NOMO-1 treated with DMSO at 0.1 percent for 48 hours (cell line): Measurements from ENCODE around the gene ATP1A4.

Experiments
- DNase-seq: peaks from one replicate; lab custom pipeline; 2025; ENCODE audit not compliant: unreplicated experiment; lab: John Stamatoyannopoulos, UW

ATP1A4 gene

DNA sequence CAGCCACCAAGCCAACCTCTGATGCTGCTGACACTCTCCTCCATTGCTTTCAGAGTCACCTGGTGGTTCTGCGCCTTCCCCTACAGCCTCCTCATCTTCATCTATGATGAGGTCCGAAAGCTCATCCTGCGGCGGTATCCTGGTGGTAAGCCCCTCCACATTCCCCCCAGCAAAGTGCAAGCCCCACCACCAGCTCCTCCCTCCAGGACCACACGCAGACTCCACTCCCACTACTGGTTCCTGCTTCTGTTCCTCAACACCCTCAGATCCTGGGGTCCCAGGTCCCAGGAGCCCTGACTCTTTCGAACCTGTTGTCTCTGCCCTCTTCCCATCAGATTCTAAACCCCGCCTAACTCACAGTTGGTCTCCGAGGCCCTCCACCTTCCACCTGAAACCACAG is 11.6 kb upstream of the ATP1A4 start:
- no peak for DNase-seq

- DNase-seq, result peak; percentile 94
These were observed 7.7 kb upstream of the ATP1A4 start for GRCh38 chr1:160143695-160144094.

GRCh38 chr1:160144921-160145320 is 6.5 kb upstream of the ATP1A4 start:
- DNase-seq, result no peak

DNA sequence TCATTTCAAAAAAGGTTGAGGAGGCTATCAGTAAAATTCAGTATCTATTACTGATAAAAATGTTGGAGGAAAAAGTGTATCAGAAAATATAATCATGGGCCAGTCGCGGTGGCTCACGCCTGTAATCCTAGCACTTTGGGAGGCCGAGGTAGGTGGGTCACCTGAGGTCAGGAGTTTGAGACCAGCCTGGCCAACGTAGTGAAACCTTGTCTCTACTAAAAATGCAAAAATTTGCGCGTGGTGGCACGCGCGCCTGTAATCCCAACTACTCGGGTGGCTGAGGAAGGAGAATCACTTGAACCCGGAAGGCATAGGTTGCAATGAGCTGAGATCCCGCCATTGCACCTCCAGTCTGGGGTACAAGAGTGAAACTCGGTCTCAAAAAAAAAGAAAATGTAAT is 5.3 kb upstream of the ATP1A4 start:
- no peak for DNase-seq

DNA sequence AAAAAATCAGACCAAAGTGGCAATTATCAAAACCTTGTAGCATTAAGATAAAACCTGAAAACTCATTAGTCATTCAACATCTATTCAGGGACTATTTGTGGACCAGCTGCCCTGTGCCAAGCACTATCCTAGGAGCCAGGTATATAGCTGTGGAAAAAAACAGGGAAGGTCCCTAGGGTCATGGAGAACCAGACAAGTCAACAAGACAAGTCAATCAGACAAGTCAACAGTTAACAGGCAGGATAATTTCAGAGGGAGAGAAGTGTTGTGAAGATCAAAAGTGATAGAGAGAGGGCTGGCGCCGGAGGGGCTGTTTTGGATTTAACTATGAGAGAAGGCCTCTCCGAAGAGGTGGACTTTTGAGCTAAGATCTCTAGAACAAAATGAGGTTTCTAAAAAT is 3.3 kb upstream of the ATP1A4 start:
- DNase-seq, result no peak

DNA sequence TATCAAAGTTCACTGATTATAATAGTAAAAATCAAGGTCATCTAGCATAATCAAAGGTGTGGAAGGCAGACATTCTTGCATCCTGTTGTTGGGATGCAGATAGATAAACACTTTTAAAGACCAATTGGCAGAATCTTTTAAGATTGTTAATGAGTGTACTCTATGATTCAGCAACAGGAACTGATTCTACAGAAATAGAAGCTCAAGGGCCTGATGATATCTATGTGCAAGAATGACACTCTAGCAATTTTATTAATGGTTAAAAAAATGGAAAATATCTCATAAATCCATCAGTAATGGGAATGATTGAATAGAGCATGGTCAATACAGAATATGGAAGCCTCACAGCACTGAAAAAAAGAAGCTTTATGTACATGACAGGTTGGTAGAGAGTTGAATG is 2.2 kb upstream of the ATP1A4 start:
- no peak for DNase-seq

DNA sequence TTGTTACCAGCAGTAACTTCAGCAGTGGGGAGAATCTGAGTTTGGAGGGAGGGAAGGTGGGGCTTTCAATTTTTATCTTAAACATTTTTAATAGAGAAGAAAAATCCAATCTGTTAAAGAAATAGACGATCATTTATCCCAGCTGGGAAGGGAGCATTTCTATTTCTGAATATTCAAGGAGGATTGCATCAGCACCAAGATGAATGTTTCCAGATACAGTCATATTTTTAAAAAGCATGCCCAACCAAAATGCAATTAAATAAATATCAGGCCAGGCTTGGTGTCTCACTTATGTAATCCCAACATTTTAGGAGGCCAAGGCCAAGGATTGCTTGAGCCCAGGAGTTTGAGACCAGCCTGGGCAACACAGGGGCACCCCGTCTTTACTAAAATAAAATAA is 1.7 kb upstream of the ATP1A4 start:
- no peak for DNase-seq

GRCh38 chr1:160154790-160155189 is 3.4 kb downstream of the ATP1A4 start:
- no peak for DNase-seq

DNA sequence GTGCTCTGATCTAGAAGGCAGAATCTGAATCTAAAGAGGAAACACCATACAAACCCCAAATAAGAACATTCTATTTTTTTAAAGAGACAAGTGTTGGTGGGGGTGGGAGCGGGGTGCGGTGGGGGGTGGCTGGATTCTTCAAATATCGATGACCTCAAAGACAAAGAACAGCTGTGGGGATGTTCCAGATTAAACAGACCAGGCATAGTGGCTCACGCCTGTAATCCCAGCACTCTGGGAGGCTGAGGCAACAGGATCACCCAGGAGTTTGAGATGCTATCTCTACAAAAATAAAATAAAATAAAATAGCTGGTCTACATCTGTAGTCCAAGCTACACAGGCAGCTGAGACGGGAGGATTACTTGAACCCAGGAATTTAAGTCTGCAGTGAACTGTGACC is 5.0 kb downstream of the ATP1A4 start:
- DNase-seq, result no peak

- no peak for DNase-seq
These were observed 5.8 kb downstream of the ATP1A4 start for GRCh38 chr1:160157174-160157573.

DNA sequence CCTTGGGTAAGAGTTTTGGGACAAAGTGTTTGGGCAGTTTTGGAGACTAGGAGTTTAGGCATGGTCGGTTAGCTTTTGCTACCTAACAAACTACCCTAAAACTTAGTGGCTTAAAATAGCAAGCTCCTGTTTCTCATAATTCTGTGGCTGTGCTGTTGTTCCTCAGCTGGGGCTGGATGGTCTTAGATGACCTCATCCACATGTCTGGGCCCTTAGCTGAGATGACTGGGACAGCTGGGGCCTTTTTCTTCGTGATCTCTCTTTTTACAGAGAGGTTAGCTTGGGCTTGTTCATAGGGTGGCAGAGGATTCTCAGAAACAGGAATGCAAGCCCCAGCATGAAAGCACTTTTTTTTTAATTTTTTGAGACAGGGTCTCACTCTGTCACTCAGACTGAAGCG is 6.6 kb downstream of the ATP1A4 start:
- no peak for DNase-seq

DNA sequence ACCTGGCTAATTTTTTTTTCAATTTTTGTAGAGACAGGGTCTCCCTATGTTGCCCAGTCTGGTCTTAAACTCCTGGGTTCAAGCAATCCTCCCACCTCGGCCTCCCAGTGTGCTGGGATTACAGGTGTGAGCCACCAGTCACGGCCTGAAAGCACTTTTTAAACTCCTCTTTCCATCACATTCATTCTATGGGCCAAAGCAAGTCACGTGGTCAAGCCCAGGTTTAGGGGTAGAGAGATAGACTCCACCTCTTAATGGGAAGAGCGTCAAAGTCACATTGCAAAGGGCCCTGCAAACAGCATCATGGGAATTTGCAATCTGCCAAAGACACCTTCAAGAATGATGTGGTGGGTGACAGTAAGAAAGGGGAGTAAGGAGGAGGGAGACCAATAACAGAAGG is 7.1 kb downstream of the ATP1A4 start:
- no peak for DNase-seq

- no peak for DNase-seq
These were observed 8.4 kb downstream of the ATP1A4 start for GRCh38 chr1:160159846-160160245.

GRCh38 chr1:160161965-160162705 is 10.7 kb downstream of the ATP1A4 start:
- no peak for DNase-seq

DNA sequence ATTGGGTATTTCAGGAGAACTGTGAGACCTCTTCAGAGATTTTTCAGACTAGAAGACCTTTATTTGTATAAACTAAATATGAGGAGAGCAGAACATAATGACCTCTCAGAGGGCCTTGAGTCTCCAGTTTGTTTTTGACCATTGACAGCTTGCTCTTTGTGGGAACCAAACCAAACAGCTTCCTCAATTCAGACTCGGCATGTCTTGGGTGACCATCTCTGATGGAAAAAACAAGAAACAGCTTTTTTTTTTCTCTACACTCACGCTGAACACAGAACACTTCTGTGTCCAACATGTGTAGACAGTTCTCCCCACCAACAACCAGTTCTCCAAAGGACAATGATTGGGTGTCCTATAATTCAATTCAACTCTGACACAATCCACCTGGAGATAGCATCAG is 11.5 kb downstream of the ATP1A4 start:
- DNase-seq, result peak; percentile 10

DNA sequence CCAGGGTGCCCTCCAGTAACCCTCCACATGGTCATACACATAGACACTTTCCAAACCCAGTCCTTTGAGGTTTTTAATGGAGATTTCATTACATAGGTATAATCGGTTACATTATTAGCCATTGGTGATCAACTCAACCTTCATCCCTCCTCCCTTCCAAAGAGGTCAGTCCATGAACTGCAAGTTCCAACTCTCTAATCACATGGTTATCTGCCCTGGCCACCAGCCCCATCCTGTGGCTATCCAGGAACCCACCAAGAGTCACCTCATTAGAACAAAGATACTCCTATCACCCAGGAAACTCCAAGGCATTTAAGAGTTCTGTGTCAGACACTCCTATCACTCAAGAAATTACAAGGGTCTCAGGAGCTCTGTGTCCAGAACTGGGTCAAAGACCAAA is 12.2 kb downstream of the ATP1A4 start:
- no peak for DNase-seq

DNA sequence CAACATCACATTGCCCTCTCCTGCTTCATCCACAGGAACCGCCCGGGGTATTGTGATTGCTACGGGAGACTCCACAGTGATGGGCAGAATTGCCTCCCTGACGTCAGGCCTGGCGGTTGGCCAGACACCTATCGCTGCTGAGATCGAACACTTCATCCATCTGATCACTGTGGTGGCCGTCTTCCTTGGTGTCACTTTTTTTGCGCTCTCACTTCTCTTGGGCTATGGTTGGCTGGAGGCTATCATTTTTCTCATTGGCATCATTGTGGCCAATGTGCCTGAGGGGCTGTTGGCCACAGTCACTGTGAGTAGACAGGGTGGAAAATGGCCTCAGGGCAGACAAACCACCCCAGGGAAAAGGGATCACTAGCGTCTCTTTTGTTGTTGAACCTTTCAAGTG is 12.7 kb downstream of the ATP1A4 start:
- no peak for DNase-seq

DNA sequence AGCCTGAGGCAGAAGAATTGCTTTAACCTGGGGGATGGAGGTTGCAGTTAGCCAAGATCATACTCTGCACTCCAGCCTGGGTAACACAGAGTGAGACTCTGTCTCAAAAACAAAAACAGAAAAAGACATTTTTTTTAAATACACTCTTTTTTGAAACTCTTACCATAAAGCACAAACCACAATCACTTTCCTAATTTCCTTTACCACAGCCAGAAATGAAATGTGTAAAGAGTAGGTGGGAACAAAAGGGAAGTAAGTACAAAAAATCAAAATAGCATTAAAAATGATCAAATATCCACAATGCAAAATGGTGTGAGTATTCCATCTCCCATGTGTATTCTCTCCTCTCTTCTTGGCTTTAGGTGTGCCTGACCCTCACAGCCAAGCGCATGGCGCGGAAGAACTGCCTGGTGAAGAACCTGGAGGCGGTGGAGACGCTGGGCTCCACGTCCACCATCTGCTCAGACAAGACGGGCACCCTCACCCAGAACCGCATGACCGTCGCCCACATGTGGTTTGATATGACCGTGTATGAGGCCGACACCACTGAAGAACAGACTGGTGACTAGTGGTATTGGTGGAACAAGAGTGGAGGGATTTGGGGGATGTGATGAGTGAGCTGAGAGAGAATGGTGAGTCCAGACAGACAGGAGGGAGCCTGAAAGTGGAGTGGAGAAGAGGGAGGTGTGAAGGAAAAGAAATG is 14.9 kb downstream of the ATP1A4 start:
- peak; percentile 77 for DNase-seq

- no peak for DNase-seq
These were observed 15.7 kb downstream of the ATP1A4 start for GRCh38 chr1:160167056-160167455.

- DNase-seq, result no peak
These were observed 16.2 kb downstream of the ATP1A4 start for GRCh38 chr1:160167580-160167979.

- no peak for DNase-seq
These were observed 16.6 kb downstream of the ATP1A4 start for GRCh38 chr1:160168016-160168415.

DNA sequence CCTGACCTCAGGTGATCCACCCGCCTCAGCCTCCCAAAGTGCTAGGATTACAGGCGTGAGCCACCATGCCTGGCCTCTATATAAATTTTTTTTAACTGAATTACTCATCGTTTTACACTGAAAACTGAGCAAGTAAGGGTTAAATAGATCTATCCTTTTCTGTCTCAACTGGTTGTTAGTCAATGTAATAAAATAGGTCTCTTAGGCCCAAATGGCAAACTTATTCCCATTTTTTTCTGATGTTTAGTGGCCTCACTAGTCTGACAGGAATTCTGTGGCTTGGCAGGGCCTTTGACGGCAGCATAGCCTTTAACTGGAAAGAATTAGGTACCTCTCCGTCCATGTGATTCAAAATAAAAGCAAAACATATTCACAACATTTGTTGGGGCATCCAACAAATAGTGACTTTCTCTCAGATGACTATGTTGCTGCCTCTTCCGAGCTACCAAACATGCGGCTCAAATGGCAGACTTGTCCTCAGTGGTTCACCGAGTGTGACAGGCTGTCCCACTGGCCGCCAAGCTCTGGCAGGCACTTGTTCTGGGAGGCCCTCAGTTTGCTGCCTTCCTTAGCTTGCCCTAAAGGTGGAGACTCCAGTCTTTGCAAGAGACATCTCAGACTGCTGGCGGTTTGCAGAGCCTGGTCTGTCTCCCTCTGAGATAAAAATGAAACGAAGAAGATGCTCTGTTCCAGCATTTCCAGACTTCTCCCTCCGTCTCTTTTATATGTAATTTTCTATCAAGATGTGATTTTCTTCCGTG is 17.4 kb downstream of the ATP1A4 start:
- DNase-seq, result no peak
